ENCODE measurements around the gene PDAP1.
"Not testable (repeated sequence)": the region's sequence is repeated elsewhere in the genome, so short reads cannot be mapped to it uniquely, and the experiment has no call there.

Gene PDAP1

DNA sequence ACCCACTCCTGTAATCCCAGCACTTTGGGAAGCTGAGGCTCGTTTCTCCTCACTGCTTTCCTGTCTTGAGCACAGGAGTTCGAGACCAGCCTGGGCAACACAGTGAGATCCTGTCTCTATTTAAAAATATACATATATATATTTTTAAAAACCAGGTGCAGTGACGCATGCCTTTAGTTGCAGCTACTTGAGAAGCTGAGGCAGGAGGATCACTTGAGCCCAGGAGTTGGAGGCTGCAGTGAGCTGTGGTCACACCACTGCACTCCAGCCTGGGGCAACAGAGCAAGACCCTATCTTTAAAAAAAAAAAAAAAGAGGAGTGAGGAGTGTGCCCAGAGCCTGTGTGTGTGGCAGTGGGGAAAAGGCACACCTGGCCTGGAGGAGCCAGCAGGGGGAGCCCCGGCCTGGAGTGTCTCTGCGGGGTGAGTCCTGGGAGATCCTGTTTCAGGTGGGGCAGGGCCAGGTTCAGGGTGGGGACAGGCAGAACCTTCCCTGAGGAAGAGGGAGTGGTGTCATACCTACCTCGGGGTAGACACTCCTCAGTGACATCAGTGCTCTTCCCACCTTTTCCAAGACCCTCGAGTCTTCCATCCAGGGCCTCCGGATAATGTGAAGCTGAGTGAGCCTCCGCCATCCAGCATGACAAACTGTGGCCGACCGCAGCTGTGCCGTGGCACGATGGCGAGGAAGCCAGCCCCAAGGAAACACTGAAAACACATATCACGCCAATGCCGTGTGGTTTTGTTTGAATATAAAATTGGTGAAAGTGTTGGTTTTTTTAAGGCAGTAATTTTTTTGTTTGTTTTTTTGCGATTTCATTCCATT, 42.9 kb downstream of the PDAP1 start:
- H3K36me3 ChIP-seq (ENCODE audit: control insufficient read depth, insufficient read depth, low read length): peaks cover 35% of the 10 kb centered on the region
- H3K4me3 ChIP-seq (ENCODE audit: low read length): no peak overlapping the region
- H3K4me1 ChIP-seq (ENCODE audit: control insufficient read depth, insufficient read depth, low read length): no peaks in the 10 kb centered on the region
- no peak overlapping the region for H3K27ac ChIP-seq (ENCODE audit: low read depth, low read length)
- H3K9ac ChIP-seq (ENCODE audit: low read length): no peak overlapping the region
- no peaks in the 10 kb centered on the region for H3K27me3 ChIP-seq (ENCODE audit: control insufficient read depth, insufficient read depth, low read length)

DNA sequence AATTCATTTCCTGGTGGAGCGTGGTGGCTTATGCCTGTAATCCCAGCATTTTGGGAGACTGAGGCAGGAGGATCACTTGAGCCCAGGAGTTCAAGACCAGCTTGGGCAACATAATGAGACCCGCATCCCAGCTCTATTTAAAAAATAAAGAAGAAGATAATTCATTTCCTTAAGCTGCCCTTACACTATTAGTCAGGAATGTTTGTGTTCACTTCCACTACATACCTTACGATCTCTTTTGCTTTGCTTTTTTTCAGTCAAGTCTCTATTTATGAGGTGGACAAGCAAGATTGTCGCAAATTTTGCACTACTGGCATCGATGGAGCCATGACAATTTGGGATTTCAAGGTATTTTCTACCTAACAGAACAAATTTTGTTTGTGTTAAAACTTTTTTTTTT, 45.1 kb downstream of the PDAP1 start:
- H3K4me3 ChIP-seq (ENCODE audit: low read length): no peak overlapping the region
- H3K27me3 ChIP-seq (ENCODE audit: control insufficient read depth, insufficient read depth, low read length): no peaks in the 10 kb centered on the region
- peaks cover 39% of the 10 kb centered on the region for H3K36me3 ChIP-seq (ENCODE audit: control insufficient read depth, insufficient read depth, low read length)
- no peak overlapping the region for H3K9ac ChIP-seq (ENCODE audit: low read length)
- H3K4me1 ChIP-seq (ENCODE audit: control insufficient read depth, insufficient read depth, low read length): no peaks in the 10 kb centered on the region
- H3K27ac ChIP-seq (ENCODE audit: low read depth, low read length): no peak overlapping the region

- no peak overlapping the region for H3K9ac ChIP-seq (ENCODE audit: low read length)
- H3K36me3 ChIP-seq (ENCODE audit: control insufficient read depth, insufficient read depth, low read length): peaks cover 43% of the 10 kb centered on the region
- no peak overlapping the region for H3K27ac ChIP-seq (ENCODE audit: low read depth, low read length)
- H3K27me3 ChIP-seq (ENCODE audit: control insufficient read depth, insufficient read depth, low read length): no peaks in the 10 kb centered on the region
- no peaks in the 10 kb centered on the region for H3K4me1 ChIP-seq (ENCODE audit: control insufficient read depth, insufficient read depth, low read length)
- H3K4me3 ChIP-seq (ENCODE audit: low read length): no peak overlapping the region
Measured at GRCh38 chr7:99362801-99363200, 45.6 kb downstream of the PDAP1 start.

DNA sequence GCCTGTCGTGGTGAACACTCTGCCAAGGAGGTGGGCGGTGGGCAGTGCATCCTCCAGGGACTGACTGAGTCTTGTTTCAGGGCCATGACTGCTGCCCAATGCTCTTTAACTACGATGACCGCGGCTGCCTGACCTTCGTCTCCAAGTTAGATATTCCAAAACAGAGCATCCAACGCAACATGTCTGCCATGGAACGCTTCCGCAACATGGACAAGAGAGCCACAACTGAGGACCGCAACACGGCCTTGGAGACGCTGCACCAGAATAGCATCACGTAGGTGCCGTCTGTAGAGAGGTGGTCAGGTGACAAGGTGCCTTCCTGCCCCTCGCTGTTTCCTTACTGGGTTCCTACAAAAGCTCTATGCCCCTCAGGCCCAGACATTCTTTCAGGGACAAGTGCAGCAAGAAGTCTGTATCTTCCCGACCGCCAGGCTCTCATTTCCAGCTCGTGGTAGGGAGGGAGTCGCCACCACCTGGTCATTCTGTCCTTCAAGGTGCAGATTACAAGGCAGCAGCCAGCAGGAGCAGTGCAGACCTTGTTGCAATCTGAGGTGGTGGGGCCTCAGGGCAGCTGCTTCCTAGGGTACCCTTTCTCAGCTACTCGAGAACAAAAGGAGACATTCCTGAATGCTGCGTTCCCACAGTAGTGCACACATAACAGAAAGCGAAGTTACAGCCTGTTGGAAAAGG, 48.8 kb downstream of the PDAP1 start:
- Histone ChIP-seq H3K27ac (ENCODE audit: low read depth, low read length) (no peak overlapping the region), H3K27me3 (ENCODE audit: control insufficient read depth, insufficient read depth, low read length) (no peaks in the 10 kb centered on the region)

DNA sequence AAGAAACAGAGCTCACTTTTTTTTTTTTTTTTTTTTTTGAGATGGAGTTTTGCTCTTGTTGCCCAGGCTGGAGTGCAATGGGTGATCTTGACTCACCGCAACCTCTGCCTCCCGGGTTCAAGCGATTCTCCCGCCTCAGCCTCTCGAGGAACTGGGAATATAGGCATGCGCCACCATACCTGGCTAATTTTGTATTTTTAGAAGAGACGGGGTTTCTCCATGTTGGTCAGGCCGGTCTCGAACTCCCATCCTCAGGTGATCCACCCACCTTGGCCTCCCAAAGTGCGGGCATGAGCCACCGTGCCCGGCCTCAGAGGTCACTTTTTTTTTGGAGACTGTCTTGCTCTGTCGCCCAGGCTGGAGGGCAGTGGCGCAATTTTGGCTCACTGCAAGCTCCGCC, 49.9 kb downstream of the PDAP1 start:
- H3K27me3 ChIP-seq (ENCODE audit: control insufficient read depth, insufficient read depth, low read length); H3K4me1 ChIP-seq (ENCODE audit: control insufficient read depth, insufficient read depth, low read length); H3K27ac ChIP-seq (ENCODE audit: low read depth, low read length); H3K9ac ChIP-seq (ENCODE audit: low read length); H3K4me3 ChIP-seq (ENCODE audit: low read length): not testable (repeated sequence)
- peaks cover 44% of the 10 kb centered on the region for H3K36me3 ChIP-seq (ENCODE audit: control insufficient read depth, insufficient read depth, low read length)

More for the DNA sequence above, 48.8 kb downstream of the PDAP1 start:
- Histone ChIP-seq H3K4me1 (ENCODE audit: control insufficient read depth, insufficient read depth, low read length) (no peaks in the 10 kb centered on the region), H3K36me3 (ENCODE audit: control insufficient read depth, insufficient read depth, low read length) (peaks cover 44% of the 10 kb centered on the region), H3K4me3 (ENCODE audit: low read length) (no peak overlapping the region), H3K9ac (ENCODE audit: low read length) (no peak overlapping the region)

- Histone ChIP-seq H3K4me3 (ENCODE audit: low read length) (no peak overlapping the region), H3K36me3 (ENCODE audit: control insufficient read depth, insufficient read depth, low read length) (peaks cover 40% of the 10 kb centered on the region), H3K27me3 (ENCODE audit: control insufficient read depth, insufficient read depth, low read length) (no peaks in the 10 kb centered on the region), H3K27ac (ENCODE audit: low read depth, low read length) (no peak overlapping the region), H3K4me1 (ENCODE audit: control insufficient read depth, insufficient read depth, low read length) (no peaks in the 10 kb centered on the region), H3K9ac (ENCODE audit: low read length) (no peak overlapping the region)
Measured at GRCh38 chr7:99357701-99358490, 50.5 kb downstream of the PDAP1 start.

DNA sequence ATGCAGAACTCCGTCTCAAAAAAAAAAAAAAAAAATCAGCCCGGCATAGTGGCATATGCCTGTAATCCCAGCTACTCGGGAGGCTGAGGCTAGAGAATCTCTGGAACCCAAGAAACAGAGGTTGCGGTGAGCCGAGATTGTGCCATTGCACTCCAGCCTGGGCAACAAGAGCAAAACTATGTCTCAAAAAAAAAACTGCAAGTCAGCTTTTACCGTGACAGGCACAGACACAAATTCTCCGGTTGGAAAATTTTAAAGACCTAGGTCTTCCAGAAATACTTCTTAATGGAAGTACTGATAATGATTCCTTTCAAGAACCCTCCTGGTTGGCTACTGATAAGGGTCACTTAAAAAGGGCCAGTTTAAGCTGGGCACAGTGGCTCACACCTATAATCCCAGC, 53.3 kb downstream of the PDAP1 start:
- no peak overlapping the region for H3K4me3 ChIP-seq (ENCODE audit: low read length)
- no peak overlapping the region for H3K9ac ChIP-seq (ENCODE audit: low read length)
- peaks cover 31% of the 10 kb centered on the region for H3K36me3 ChIP-seq (ENCODE audit: control insufficient read depth, insufficient read depth, low read length)
- H3K27me3 ChIP-seq (ENCODE audit: control insufficient read depth, insufficient read depth, low read length): no peaks in the 10 kb centered on the region
- H3K4me1 ChIP-seq (ENCODE audit: control insufficient read depth, insufficient read depth, low read length): no peaks in the 10 kb centered on the region
- H3K27ac ChIP-seq (ENCODE audit: low read depth, low read length): no peak overlapping the region

DNA sequence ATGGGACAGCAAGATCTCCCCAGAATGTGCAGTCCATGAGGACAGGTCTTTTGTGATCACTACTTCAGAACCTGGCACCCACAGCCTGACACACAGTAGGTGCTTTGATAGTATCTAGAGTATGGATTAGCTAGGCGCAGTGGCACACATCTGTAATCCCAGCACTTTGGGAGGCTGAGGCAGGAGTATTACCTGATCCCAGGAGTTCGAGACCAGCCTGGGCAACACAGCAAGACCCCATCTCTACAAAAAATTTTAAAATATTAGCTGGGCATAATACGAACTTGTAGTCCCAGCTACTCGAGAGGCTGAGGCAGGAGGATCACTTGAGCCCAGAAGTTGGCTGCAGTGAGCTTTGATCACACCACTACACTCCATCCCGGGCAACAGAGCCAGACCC, 56.1 kb downstream of the PDAP1 start:
- H3K4me1 ChIP-seq (ENCODE audit: control insufficient read depth, insufficient read depth, low read length): no peaks in the 10 kb centered on the region
- peaks cover 18% of the 10 kb centered on the region for H3K36me3 ChIP-seq (ENCODE audit: control insufficient read depth, insufficient read depth, low read length)
- H3K27me3 ChIP-seq (ENCODE audit: control insufficient read depth, insufficient read depth, low read length): no peaks in the 10 kb centered on the region
- H3K9ac ChIP-seq (ENCODE audit: low read length): no peak overlapping the region
- H3K27ac ChIP-seq (ENCODE audit: low read depth, low read length): no peak overlapping the region
- H3K4me3 ChIP-seq (ENCODE audit: low read length): no peak overlapping the region

DNA sequence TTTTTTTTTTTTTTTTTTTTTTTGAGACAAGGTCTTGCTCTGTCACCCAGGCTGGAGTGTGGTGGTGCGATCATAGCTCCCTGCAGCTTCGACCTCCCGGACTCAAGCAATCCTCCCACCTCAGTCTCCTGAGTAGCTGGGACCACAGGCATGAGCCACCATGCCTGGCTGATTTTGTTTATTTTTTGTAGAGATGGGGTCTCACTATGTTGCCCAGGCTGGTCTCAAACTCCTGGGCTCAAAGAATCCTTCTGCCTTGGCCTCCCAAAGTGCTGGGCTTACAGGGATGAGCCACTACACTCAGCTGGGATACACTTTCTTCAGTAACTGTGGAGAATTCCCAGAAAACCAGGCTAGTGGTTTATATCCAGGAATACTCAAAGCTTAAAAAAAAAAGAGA, 57.8 kb downstream of the PDAP1 start:
- H3K4me3 ChIP-seq (ENCODE audit: low read length); H3K27me3 ChIP-seq (ENCODE audit: control insufficient read depth, insufficient read depth, low read length); H3K4me1 ChIP-seq (ENCODE audit: control insufficient read depth, insufficient read depth, low read length); H3K9ac ChIP-seq (ENCODE audit: low read length); H3K27ac ChIP-seq (ENCODE audit: low read depth, low read length): not testable (repeated sequence)
- H3K36me3 ChIP-seq (ENCODE audit: control insufficient read depth, insufficient read depth, low read length): peaks cover 13% of the 10 kb centered on the region
